A549 treated with CpdA at 1 μM for 4 hours (cell line): ENCODE results near the gene PLEKHA5. TPM values are rescaled to one million over a fixed set of nuclear protein-coding genes. Genes with fewer than 3 reads are reported as not detected.

Experiments used
- total RNA-seq: library from RNA; stranded (reverse); fragments of 200-300 nt; extraction: Qiagen RNA extraction; gene quantifications from 5 replicates; pipeline ENCODE4 v1.2.3, GENCODE V29; 2022; ENCODE audit warnings: low read depth

The PLEKHA5 gene, protein sequence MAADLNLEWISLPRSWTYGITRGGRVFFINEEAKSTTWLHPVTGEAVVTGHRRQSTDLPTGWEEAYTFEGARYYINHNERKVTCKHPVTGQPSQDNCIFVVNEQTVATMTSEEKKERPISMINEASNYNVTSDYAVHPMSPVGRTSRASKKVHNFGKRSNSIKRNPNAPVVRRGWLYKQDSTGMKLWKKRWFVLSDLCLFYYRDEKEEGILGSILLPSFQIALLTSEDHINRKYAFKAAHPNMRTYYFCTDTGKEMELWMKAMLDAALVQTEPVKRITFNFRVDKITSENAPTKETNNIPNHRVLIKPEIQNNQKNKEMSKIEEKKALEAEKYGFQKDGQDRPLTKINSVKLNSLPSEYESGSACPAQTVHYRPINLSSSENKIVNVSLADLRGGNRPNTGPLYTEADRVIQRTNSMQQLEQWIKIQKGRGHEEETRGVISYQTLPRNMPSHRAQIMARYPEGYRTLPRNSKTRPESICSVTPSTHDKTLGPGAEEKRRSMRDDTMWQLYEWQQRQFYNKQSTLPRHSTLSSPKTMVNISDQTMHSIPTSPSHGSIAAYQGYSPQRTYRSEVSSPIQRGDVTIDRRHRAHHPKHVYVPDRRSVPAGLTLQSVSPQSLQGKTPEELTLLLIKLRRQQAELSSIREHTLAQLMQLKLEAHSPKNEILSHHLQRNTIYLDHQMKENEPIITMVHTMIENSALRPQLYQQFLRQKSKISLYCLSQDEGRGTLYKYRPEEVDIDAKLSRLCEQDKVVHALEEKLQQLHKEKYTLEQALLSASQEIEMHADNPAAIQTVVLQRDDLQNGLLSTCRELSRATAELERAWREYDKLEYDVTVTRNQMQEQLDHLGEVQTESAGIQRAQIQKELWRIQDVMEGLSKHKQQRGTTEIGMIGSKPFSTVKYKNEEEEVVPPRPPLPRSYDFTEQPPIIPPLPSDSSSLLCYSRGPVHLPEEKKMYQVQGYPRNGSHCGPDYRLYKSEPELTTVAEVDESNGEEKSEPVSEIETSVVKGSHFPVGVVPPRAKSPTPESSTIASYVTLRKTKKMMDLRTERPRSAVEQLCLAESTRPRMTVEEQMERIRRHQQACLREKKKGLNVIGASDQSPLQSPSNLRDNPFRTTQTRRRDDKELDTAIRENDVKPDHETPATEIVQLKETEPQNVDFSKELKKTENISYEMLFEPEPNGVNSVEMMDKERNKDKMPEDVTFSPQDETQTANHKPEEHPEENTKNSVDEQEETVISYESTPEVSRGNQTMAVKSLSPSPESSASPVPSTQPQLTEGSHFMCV
- 6.1 to 9.9 TPM (median 6.8 TPM) in 5 replicates for total RNA-seq

DNA sequence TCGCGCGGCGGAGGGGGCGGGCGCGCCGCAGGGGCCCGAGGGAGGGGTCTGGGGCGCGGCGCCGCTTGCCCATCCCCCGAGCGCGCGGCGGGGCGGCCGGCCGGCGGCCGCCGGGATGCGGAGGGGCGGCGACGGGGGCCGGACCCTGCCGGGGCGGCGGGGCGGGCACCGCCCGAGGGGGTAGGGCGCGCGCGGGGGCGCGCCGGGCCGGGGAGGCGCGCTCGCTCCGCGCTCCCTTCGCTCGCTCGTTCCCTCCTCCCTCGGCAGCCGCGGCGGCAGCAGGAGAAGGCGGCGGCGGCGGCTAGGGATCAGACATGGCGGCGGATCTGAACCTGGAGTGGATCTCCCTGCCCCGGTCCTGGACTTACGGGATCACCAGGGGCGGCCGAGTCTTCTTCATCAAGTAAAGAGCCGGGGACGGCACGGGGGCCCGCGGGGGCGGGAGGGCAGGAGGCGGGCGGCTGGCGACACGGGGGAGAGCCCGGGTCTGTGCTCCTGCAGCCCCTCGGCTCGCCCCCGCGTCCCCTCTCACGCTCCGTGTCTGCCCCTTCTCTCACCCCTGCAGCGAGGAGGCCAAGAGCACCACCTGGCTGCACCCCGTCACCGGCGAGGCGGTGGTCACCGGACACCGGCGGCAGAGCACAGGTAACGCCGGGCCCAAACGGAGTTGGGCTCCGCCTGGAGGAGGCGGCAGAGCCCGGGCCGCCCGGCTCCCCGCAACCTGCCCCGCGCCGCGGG, at the start of gene PLEKHA5:
Gene PLEKHA5 (plus strand): TSS at position 248 of the 738 bp plus-strand sequence. CDS start 67 bp downstream, at position 315.

